Chondrocyte (in vitro differentiated cells): ENCODE results near the gene SPNS1. TPM values are rescaled to one million over a fixed set of nuclear protein-coding genes. Genes with fewer than 3 reads are reported as not detected.
"Not testable (repeated sequence)": the region's sequence is repeated elsewhere in the genome, so short reads cannot be mapped to it uniquely, and the experiment has no call there.

Source experiments
- DNase-seq: peaks from one replicate; pipeline ENCODE4 v3.0.0; 2021; ENCODE audit warnings: mixed read lengths, low spot score
- H3K27ac Mint-ChIP-seq: one replicate; pipeline ENCODE4 v1.8.0; 2021; ENCODE audit warnings: mild to moderate bottlenecking, moderate library complexity, mixed read lengths; ENCODE audit not compliant: unreplicated experiment
- H3K27me3 Mint-ChIP-seq: 2 replicates; pipeline ENCODE4 v1.8.0; 2021; ENCODE audit warnings: low read depth, mixed read lengths
- H3K36me3 Mint-ChIP-seq: 2 replicates; pipeline ENCODE4 v1.8.0; 2021; ENCODE audit warnings: low read depth, mixed read lengths
- H3K4me1 Mint-ChIP-seq: 2 replicates; pipeline ENCODE4 v1.8.0; 2021; ENCODE audit warnings: low read depth, mild to moderate bottlenecking, mixed read lengths
- H3K4me3 Mint-ChIP-seq: one replicate; pipeline ENCODE4 v1.8.0; 2021; ENCODE audit warnings: mild to moderate bottlenecking, moderate library complexity, mixed read lengths; ENCODE audit not compliant: unreplicated experiment
- H3K9me3 Mint-ChIP-seq: 2 replicates; pipeline ENCODE4 v1.8.0; 2021; ENCODE audit warnings: low read depth, mixed read lengths
- CTCF ChIP-seq: fragments of 200-600 bp; sonication (generic); IDR thresholded peaks from 2 replicates; pipeline ENCODE4 v1.5.0; 2021; ENCODE audit warnings: antibody characterized with exemption, mild to moderate bottlenecking, moderate library complexity
- total RNA-seq: library from RNA; stranded (reverse); gene quantifications from 3 replicates; pipeline ENCODE4 v1.2.1, GENCODE V29; 2021

Gene SPNS1
- total RNA-seq, 1 donor from 2014 or later = 60.8 TPM

GRCh38 chr16:28975158-28975599 lies 601 bp downstream of the SPNS1 start:
- Mint-ChIP-seq H3K9me3 (no peaks in the 10 kb centered on the region), H3K27ac (peak overlapping the region; percentile 55), H3K36me3 (peaks cover 9% of the 10 kb centered on the region), H3K4me1 (peaks cover 25% of the 10 kb centered on the region), H3K4me3 (peak overlapping the region; percentile 92), H3K27me3 (no peaks in the 10 kb centered on the region)
- no peak for DNase-seq
- TF ChIP-seq CTCF = peak; percentile 14

- no peak for DNase-seq
- H3K36me3 Mint-ChIP-seq = peaks cover 17% of the 10 kb centered on the region
- no peaks in the 10 kb centered on the region for H3K27me3 Mint-ChIP-seq
- H3K4me1 Mint-ChIP-seq = peaks cover 25% of the 10 kb centered on the region
- peak; percentile 64 for TF ChIP-seq CTCF
- H3K4me3 Mint-ChIP-seq = no peak overlapping the region
- H3K9me3 Mint-ChIP-seq = no peaks in the 10 kb centered on the region
- H3K27ac Mint-ChIP-seq = no peak overlapping the region
Measured at GRCh38 chr16:28977703-28978662, 3.4 kb downstream of the SPNS1 start.

GRCh38 chr16:28980330-28980729 lies 5.8 kb downstream of the SPNS1 start:
- Mint-ChIP-seq H3K36me3 (peaks cover 30% of the 10 kb centered on the region), H3K4me1 (peaks cover 18% of the 10 kb centered on the region)
- peak; percentile 11 for TF ChIP-seq CTCF
- not testable (repeated sequence) for DNase-seq, H3K27ac Mint-ChIP-seq, H3K27me3 Mint-ChIP-seq, H3K9me3 Mint-ChIP-seq, H3K4me3 Mint-ChIP-seq

GRCh38 chr16:28980929-28981328 lies 6.4 kb downstream of the SPNS1 start:
- no peak for TF ChIP-seq CTCF
- no peaks in the 10 kb centered on the region for H3K27me3 Mint-ChIP-seq

GRCh38 chr16:28981517-28981916 lies 6.9 kb downstream of the SPNS1 start:
- Mint-ChIP-seq H3K4me1 (peaks cover 6% of the 10 kb centered on the region), H3K9me3 (no peaks in the 10 kb centered on the region), H3K27ac (no peak overlapping the region), H3K4me3 (no peak overlapping the region), H3K27me3 (no peaks in the 10 kb centered on the region), H3K36me3 (peaks cover 37% of the 10 kb centered on the region)
- no peak for DNase-seq
- TF ChIP-seq CTCF = peak; percentile 74

More at GRCh38 chr16:28980929-28981328, 6.4 kb downstream of the SPNS1 start:
- H3K36me3 Mint-ChIP-seq = peaks cover 35% of the 10 kb centered on the region
- no peak overlapping the region for H3K27ac Mint-ChIP-seq
- peaks cover 12% of the 10 kb centered on the region for H3K4me1 Mint-ChIP-seq
- no peak overlapping the region for H3K4me3 Mint-ChIP-seq
- no peaks in the 10 kb centered on the region for H3K9me3 Mint-ChIP-seq
- no peak for DNase-seq
